Astrocyte of the cerebellum (primary cell): Measurements from ENCODE around the gene AOAH.
"Not testable (repeated sequence)": the region's sequence is repeated elsewhere in the genome, so short reads cannot be mapped to it uniquely, and the experiment has no call there.

ENCODE experiments used
- DNase-seq: peaks from one replicate; pipeline ENCODE4 v3.0.0-alpha.2; 2011; ENCODE audit warnings: low read depth
- H3K4me3 ChIP-seq: 2 replicates; pipeline ENCODE4 v1.5.1; 2011; ENCODE audit warnings: mild to moderate bottlenecking, low read depth, low read length, moderate library complexity
- in situ Hi-C: cut with HindIII; loops from 2 replicates; pipeline ENCODE4 v1.10.0; 2017; ENCODE audit warnings: low sequenced_read_pairs
- TF ChIP-seq, protein P1 (sequence below): IDR thresholded peaks from 2 replicates; pipeline ENCODE4 v1.5.1; 2012; ENCODE audit warnings: low read length, low read depth, moderate library complexity, mild to moderate bottlenecking; ENCODE audit errors: missing control alignments

Gene AOAH

GRCh38 chr7:36723291-36723690 is 1.0 kb downstream of the AOAH start:
- DNase-seq, result no peak
- in situ Hi-C loops, result no loop called here
- H3K4me3 ChIP-seq, result no peak overlapping the region
- TF ChIP-seq, protein P1, sequence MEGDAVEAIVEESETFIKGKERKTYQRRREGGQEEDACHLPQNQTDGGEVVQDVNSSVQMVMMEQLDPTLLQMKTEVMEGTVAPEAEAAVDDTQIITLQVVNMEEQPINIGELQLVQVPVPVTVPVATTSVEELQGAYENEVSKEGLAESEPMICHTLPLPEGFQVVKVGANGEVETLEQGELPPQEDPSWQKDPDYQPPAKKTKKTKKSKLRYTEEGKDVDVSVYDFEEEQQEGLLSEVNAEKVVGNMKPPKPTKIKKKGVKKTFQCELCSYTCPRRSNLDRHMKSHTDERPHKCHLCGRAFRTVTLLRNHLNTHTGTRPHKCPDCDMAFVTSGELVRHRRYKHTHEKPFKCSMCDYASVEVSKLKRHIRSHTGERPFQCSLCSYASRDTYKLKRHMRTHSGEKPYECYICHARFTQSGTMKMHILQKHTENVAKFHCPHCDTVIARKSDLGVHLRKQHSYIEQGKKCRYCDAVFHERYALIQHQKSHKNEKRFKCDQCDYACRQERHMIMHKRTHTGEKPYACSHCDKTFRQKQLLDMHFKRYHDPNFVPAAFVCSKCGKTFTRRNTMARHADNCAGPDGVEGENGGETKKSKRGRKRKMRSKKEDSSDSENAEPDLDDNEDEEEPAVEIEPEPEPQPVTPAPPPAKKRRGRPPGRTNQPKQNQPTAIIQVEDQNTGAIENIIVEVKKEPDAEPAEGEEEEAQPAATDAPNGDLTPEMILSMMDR, result no peak

DNA sequence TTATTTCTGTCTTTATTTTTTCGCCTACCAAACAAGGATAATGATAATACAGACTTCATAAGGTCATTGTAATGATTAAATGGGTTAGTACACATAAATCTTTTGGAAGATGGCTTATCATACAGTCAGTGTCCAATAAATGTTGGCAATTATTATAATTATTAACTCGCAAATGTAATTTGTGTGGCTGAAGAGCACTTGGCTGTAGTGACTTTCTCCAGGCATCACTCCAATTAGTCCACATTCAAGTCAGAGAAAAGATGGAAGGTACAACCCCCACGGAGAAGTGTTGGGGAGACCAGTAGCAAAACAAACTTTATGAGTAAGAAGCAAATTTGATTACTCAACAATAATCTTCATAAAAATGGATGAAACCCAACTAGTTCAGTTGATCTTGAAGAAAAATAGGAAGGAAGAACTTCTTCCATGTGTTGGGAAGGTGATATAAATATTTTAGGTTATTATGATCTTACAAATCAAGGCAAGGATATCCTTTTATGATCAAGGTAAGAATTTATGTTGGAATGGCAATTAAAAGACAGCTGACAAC is 5.1 kb downstream of the AOAH start:
- H3K4me3 ChIP-seq, result no peak overlapping the region
- TF ChIP-seq, protein P1, result no peak
- DNase-seq, result no peak
- in situ Hi-C loops, result no loop called here

- TF ChIP-seq, protein P1, result no peak
- H3K4me3 ChIP-seq, result no peak overlapping the region
- in situ Hi-C loops, result no loop called here
- DNase-seq, result no peak
Observed at GRCh38 chr7:36717586-36717985, 6.7 kb downstream of the AOAH start.

- in situ Hi-C loops, DNase-seq, H3K4me3 ChIP-seq: not testable (repeated sequence)
Observed at GRCh38 chr7:36716802-36717201, 7.5 kb downstream of the AOAH start.

- no peak for DNase-seq
- no peak overlapping the region for H3K4me3 ChIP-seq
- TF ChIP-seq, protein P1, result no peak
- in situ Hi-C loops, result no loop called here
Observed at GRCh38 chr7:36712015-36712414, 12.3 kb downstream of the AOAH start.

DNA sequence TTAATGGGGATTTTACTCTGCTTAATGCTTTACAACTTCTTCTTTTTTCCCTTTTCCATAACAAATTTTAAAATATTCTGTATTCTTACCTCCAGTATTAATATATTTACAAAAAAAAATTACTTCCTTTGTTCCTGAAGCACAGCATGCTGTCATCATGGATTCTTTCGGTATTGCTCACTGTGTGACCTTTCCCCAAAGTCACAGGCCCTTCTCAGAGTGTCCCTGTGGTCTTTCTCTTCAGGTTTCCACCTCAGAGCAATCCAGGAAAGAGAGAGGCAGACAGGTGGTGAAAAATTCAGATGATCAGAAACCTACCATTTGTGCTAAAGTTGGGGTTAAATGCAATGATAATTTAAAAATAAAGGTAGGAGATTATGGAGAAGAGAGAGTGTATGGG is 13.0 kb downstream of the AOAH start:
- in situ Hi-C loops, result no loop called here
- TF ChIP-seq, protein P1, result no peak
- no peak overlapping the region for H3K4me3 ChIP-seq
- no peak for DNase-seq

GRCh38 chr7:36710186-36710791 is 14.0 kb downstream of the AOAH start:
- DNase-seq, result no peak
- in situ Hi-C loops, result no loop called here
- TF ChIP-seq, protein P1, result no peak
- no peak overlapping the region for H3K4me3 ChIP-seq
